ENCODE results near the gene GDF7. TPM values are rescaled to one million over a fixed set of nuclear protein-coding genes. Genes with fewer than 3 reads are reported as not detected.

Gene GDF7
- total and polyA plus RNA-seq, 10 of the 15 experiments (the other 5 are each of a cell fraction or from before 2014, with no cell fraction given): 0.02 to 0.11 (median 0.04) TPM; not detected in 1

DNA sequence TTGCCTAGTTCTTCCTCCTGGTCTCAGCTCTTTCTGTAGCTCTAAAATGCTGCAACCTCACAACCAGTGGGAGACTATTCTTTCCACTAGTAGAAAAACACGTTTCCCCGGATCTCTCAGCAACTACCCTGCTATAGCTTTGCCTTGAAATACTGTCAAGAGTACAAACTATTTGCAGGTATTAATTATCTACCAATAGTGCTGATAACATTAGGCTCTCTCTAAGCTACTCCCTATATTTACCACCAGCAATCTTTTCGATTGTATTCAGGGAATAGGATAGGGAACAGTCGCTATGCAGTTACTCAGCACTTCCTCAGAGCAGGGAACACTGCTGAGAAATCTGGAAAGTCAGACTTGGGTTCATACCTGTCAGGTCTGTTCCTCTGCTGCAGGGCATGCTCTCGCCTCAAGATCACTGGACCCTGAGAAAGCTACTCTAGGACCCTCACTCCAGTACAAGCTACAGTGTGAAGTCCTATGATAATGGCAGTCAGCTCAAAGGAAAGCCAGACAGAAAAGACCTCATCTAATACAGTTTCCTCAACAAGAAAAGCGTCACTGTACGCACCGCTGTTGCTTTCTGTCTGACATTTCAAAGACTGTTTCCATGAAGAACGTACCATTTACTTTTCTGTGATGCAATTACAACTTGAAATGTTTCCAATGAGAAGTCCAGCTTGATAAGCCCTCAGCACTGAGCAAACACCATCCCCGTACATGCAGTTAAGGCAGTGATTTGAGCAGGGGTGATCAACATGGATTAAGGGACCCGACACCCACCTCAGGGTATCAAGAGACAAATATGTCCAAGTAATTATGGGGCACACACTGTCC, 22.7 kb downstream of the GDF7 start:
- H2AFZ ChIP-seq (ENCODE audit: control insufficient read depth, low read depth, low read length): no peak overlapping the region
- H3K9ac ChIP-seq (ENCODE audit: control insufficient read depth, insufficient read depth, low read length): no peak overlapping the region
- no peak overlapping the region for H3K4me2 ChIP-seq (ENCODE audit: control insufficient read depth, insufficient read depth)
- no peak overlapping the region for H3K4me3 ChIP-seq
- peaks cover 0 to 10% of the 10 kb centered on the region in 2 experiments; a peak in 3 of 4 replicates for H3K36me3 ChIP-seq (ENCODE audit: control insufficient read depth in 2 of 2, insufficient read depth in 2 of 2, low read length in 1 of 2)
- TF ChIP-seq, protein P1, sequence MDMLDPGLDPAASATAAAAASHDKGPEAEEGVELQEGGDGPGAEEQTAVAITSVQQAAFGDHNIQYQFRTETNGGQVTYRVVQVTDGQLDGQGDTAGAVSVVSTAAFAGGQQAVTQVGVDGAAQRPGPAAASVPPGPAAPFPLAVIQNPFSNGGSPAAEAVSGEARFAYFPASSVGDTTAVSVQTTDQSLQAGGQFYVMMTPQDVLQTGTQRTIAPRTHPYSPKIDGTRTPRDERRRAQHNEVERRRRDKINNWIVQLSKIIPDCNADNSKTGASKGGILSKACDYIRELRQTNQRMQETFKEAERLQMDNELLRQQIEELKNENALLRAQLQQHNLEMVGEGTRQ (IDR thresholded peaks at IDR 0.05; ENCODE audit: borderline replicate concordance, low read depth, low read length): no peak
- TF ChIP-seq MYB (IDR thresholded peaks at IDR 0.05; ENCODE audit: borderline replicate concordance, low read depth, low read length) (no peak), CBX5 (IDR thresholded peaks at IDR 0.05; ENCODE audit: low read depth) (no peak)
- TF ChIP-seq, protein P2, sequence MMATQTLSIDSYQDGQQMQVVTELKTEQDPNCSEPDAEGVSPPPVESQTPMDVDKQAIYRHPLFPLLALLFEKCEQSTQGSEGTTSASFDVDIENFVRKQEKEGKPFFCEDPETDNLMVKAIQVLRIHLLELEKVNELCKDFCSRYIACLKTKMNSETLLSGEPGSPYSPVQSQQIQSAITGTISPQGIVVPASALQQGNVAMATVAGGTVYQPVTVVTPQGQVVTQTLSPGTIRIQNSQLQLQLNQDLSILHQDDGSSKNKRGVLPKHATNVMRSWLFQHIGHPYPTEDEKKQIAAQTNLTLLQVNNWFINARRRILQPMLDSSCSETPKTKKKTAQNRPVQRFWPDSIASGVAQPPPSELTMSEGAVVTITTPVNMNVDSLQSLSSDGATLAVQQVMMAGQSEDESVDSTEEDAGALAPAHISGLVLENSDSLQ (IDR thresholded peaks at IDR 0.05): no peak
- H3K9me3 ChIP-seq (replicated peaks; ENCODE audit: control insufficient read depth, insufficient read depth, low read length): no peaks in the 10 kb centered on the region
- no peak overlapping the region for H3K27ac ChIP-seq (ENCODE audit: control insufficient read depth, insufficient read depth)
- ATAC-seq: no peak
- no TSS peak for BruUV-seq (replicated peaks)
- ChIA-PET CTCF (interaction anchor here (1.3 to 1.4 kb wide), 3 partner anchors 13 to 28 kb away, joined by 3 to 7 read pairs (median 3); no protein-coding TSS in a partner anchor), RAD21 (ENCODE audit: unreplicated experiment) (no interaction called here), POLR2A (no interaction called here), SMC1A (ENCODE audit: uncharacterized antibody, unreplicated experiment) (interaction anchor here (0.6 kb wide), 1 partner anchor 93 kb away, joined by 3 read pairs; no protein-coding TSS in a partner anchor)
- H4K20me1 ChIP-seq (ENCODE audit: control insufficient read depth, insufficient read depth): no peaks in the 10 kb centered on the region
- no peak for DNase-seq (ENCODE audit: low read depth, low spot score)
- in situ Hi-C loops (cut with MboI) (no loop called here), intact Hi-C loops (cut with micrococcal nuclease; ENCODE audit: unreplicated experiment) (no loop called here)
- H3K79me2 ChIP-seq (ENCODE audit: control insufficient read depth, insufficient read depth, low read length): no peaks in the 10 kb centered on the region
- WGBS (ENCODE audit: insufficient coverage, insufficient replicate concordance, low lambda C conversion rate, missing lambda C conversion rate): 89% methylated on average over 11 of the region's 11 CpGs
- no peaks in the 10 kb centered on the region for H3K4me1 ChIP-seq (ENCODE audit: control insufficient read depth, insufficient read depth, low read length)
- no peak for FAIRE-seq
- H3K27me3 ChIP-seq (replicated peaks in 1 of 2; ENCODE audit: control insufficient read depth in 2 of 2, insufficient read depth in 2 of 2, low read length in 1 of 2): no peaks in the 10 kb centered on the region
